Medulla oblongata (tissue), 1 donor: ENCODE data around the gene HSPA1A.
"Not testable (repeated sequence)": the region's sequence is repeated elsewhere in the genome, so short reads cannot be mapped to it uniquely, and the experiment has no call there.

Source experiments
- DNase-seq: peaks from one replicate; pipeline ENCODE4 v3.0.0-alpha.2; 2015; ENCODE audit errors: extremely low spot score

Gene HSPA1A

GRCh38 chr6:31781244-31782125 lies 33.9 kb upstream of the HSPA1A start:
- DNase-seq, result no peak

- DNase-seq, result no peak
Observed at GRCh38 chr6:31782126-31782855, 33.1 kb upstream of the HSPA1A start.

- DNase-seq, result peak; percentile 64
Observed at GRCh38 chr6:31784098-31784925, 31.0 kb upstream of the HSPA1A start.

- DNase-seq, result no peak
Observed at GRCh38 chr6:31785475-31785874, 29.9 kb upstream of the HSPA1A start.

- DNase-seq, result peak; percentile 41
Observed at GRCh38 chr6:31791324-31792089, 23.8 kb upstream of the HSPA1A start.

- DNase-seq, result no peak
Observed at GRCh38 chr6:31792090-31792374, 23.3 kb upstream of the HSPA1A start.

- DNase-seq, result no peak
Observed at GRCh38 chr6:31792761-31793171, 22.6 kb upstream of the HSPA1A start.

GRCh38 chr6:31793927-31794245 lies 21.5 kb upstream of the HSPA1A start:
- not testable (repeated sequence) for DNase-seq

- DNase-seq, result no peak
Observed at GRCh38 chr6:31794294-31794865, 21.0 kb upstream of the HSPA1A start.

- no peak for DNase-seq
Observed at GRCh38 chr6:31794866-31795615, 20.3 kb upstream of the HSPA1A start.

GRCh38 chr6:31795616-31796298 lies 19.6 kb upstream of the HSPA1A start, which contains the start of gene VARS1:
Gene VARS1, minus strand, starts transcription at chr6:31795752. Its CDS starts 535 bp downstream, at chr6:31795217.
- peak; percentile 92 for DNase-seq

GRCh38 chr6:31796993-31797385 lies 18.4 kb upstream of the HSPA1A start:
- no peak for DNase-seq

GRCh38 chr6:31797588-31797987 lies 17.8 kb upstream of the HSPA1A start:
- DNase-seq, result no peak

GRCh38 chr6:31799781-31800180 lies 15.6 kb upstream of the HSPA1A start:
- no peak for DNase-seq

GRCh38 chr6:31801031-31801927 lies 14.1 kb upstream of the HSPA1A start:
- not testable (repeated sequence) for DNase-seq

GRCh38 chr6:31805939-31806469 lies 9.3 kb upstream of the HSPA1A start:
- no peak for DNase-seq

GRCh38 chr6:31806470-31807272 lies 8.7 kb upstream of the HSPA1A start, which contains the start of gene LSM2:
Gene LSM2, minus strand, starts transcription at chr6:31806966. Its CDS starts 209 bp downstream, at chr6:31806757.
- peak; percentile 98 for DNase-seq

GRCh38 chr6:31808599-31808998 lies 6.7 kb upstream of the HSPA1A start:
- DNase-seq, result not testable (repeated sequence)
